MM.1S (cell line): ENCODE data around the gene TFR2.

Experiments
- CTCF ChIP-seq: fragments of 300-600 bp; sonication (generic); IDR thresholded peaks from 2 replicates; pipeline ENCODE4 v1.5.1; 2016; ENCODE audit warnings: antibody characterized with exemption, low read length, mixed read lengths
- EZH2 ChIP-seq: fragments of 300-600 bp; sonication (generic); optimal IDR thresholded peaks from 2 replicates; pipeline ENCODE3; 2017; ENCODE audit warnings: low read depth, mild to moderate bottlenecking, antibody characterized with exemption, low read length, mixed read lengths
- EZH2phosphoT487 ChIP-seq: fragments of 300-600 bp; sonication (generic); IDR thresholded peaks from 2 replicates; pipeline ENCODE4 v1.6.1; 2018; ENCODE audit warnings: antibody characterized with exemption, low read length

DNA sequence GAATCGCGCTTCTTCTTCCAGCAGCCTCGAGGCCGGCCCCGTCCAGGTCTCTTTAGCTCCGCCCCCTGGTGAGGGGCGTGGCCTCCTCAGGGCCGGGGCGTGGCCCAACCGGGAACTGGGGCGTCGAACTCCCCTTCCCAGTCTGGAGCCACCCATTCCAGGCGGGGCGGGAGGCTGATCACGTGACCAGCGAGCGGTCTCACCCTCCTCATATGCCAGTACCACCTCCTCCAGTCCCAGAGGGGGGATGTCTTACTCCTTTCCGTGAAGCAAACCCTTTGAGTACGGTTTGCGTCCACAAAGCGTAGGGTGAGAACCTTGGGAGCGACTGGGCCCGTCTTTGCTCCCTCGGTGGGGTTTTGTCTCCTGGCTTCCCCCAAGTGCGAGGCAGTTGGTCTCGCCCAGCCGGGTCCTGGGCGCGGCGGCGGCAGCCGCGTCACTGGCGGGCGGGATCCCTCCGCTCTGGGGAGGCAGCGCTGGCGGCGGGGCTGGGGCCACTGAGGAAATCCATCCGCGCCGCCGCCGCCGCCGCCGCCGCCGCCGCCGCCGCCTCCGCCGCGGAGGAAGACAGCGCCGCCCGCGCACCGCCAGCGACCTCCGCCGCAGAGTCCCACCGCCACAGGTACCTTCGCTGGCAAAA lies 32.1 kb upstream of the TFR2 start, which contains the start of gene GNB2:
- TF ChIP-seq CTCF, result no peak
- no peak for TF ChIP-seq EZH2phosphoT487
- no peak for TF ChIP-seq EZH2
